GM15510 (cell line): ENCODE data around the gene PRPH.

ENCODE experiments used
- POLR2A ChIP-seq: IDR thresholded peaks from 3 replicates; pipeline ENCODE4 v1.6.1; 2011; ENCODE audit warnings: borderline replicate concordance; ENCODE audit not compliant: insufficient read length; ENCODE audit errors: extremely low read depth

Gene PRPH

DNA sequence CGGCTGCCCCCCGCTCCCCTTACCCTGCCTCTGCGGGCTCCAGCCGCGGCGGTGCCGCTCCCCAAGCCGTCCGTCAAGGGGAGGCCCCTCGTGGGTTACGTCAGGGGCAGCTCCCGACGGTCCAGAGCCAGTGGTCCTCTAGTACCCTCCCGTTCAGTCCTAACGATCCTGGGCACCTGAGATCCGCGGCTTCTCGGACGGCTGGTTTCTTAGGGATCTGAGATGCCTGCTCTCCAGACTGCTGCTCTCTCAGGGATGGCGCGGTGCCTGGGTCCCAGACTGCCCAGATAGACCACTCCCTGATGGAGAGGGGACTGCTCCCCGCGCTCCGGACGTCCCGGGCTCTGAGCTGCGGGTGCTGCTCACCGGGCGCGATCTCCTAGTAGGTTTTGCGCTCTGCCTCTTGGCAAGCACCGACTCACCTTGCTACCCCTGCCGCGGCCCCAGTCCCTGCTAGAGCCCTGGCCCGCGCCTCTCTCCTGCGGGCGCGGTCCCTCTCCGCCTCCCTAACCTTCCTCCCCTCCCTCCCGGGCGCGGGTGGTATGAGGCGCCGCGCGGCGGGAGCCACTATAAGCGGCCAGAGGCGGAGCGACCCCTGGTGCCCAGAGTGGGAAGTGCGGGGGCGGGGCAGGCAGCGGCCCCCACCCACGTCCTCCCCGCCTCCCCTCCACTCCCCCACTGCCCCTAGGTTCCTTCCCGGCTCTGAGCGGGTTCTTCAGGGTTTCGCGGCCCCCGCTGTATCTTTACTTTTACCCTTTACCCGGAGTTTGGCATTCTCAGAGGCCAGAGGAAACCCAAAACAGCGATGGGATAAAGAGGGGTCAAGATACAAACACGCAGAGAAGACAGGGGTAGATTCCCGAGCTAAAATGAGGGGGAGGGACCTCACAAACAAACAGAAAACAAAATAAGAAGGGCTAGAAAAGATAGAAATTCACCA, 42.0 kb downstream of the PRPH start, which contains the start of gene C1QL4:
Gene C1QL4 (minus strand): TSS at position 544 of the 940 bp plus-strand sequence. CDS start 711 bp downstream, outside the sequence.
- TF ChIP-seq POLR2A: no peak

DNA sequence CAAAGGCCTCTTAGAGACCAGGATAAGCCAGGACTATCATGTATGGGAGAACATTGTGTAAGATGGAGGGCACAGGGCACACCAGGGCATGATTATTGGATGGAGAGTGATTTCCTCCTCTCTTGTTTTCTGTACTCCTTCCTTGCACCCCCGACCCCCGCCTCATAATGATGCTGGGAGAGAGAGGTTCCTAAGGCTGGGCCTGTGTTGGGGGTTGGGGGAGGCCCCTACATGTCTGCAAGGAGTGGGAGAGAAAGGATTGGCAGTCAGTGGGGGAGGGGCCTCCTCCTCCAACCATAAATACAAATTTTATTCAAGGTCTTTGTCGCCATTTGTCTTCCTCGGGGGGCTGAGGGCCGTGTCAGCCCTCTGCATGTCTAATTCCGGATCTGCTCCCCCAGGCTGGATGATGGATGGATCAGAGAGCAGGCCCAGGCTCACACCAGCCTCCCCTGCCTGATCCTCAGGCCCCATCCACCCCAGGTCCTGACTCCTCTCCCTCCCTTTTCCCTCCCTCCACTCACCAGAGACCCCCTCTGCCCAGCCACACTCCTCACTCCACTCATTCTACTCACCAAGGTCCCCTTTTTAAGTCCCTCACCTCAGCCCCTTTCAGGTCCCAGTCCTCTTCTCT, 44.0 kb downstream of the PRPH start:
- TF ChIP-seq POLR2A: no peak

DNA sequence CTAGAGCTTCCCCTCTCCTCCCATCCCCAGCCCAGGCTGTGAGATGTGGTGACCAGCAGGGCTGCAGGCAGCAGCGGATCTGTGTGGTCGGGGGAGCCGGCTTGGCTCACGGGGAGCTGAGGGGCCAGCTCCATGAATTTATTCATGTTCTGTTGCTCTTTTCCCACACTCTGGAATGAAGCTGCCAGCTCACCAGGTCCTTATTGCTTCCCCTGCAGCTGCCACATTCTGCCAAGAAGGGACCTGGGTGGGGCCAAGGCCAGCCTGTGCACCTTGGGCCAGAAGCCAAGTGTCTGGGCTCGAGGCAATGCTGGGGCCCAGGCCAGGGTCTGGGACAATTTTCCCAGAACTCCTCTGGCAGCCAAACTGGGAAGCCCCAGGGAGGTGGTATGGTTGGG, 44.5 kb downstream of the PRPH start:
- no peak for TF ChIP-seq POLR2A

DNA sequence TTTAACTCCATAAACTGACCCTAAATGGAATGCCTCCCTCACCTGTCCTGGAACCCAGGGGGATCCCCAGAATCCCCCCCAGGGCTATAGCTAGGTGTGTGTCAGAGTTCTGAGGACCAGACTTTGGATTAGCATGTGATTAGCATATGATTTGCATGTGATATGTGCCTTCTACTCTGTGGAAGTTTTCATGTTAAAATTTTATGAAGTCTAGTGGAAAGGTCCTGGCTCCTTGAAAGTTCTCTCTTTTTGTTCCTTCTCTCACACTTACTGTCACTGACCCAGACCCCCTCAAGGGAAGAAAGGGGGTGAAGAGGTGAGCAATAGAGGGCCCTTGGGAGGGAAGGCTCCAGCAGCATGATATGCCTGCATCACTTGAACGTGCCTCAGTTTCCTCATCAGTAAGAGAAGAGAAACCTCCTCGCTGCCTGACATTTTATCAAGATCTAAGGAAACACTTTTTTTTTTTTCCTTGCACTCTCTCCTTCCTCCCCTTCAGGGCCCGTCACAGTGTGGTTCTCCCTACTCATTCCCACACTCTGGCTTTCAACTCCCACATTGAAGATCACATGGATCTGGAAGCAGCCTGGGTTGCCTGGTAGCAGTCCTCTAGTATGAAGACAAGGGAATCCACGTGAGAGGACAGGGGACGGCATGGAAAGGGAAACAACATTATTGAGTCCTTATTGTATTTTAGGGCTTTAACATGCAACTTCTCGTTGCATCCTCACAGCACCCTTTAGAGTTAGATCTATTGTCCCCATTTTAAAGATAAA, 45.3 kb downstream of the PRPH start:
- TF ChIP-seq POLR2A: no peak

DNA sequence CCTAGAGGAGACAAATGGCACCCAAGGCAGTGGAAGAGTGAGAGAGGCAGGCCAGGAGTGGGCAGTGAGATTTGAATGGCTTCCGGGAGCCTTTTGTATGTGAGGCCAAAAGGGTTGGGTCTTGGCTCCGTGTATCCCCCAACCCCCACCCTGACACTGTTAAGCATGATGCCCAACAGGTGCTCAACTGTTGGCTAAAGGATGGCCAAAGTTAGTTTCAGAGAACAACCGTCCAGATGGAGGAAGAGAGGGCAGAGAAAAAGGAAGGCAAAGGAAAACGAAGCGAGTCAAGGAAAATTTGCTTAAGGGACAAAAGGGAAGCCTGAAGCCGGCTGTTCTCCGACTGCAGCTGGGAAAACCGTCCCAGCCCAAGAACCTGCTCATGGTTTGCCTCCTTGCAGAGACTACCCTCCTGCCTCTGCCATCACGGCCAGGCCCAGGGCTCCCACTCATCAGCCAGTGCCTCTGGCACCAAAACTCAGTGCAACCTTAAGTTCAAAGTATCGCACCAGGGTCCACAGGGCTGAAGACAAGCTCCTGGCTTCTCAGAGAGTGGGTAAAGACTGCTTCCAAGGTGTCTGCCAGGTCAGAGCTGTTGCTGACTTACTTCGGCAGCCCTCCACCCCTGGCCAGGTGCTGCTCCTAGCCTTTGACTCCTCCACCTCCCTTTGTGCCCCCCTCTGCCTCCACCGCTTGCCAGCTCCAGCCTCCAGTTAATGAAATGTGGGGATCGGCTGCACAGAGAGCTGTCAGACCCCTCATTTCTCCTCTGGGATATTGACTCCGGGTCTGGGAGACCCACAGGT, 46.2 kb downstream of the PRPH start:
- no peak for TF ChIP-seq POLR2A

DNA sequence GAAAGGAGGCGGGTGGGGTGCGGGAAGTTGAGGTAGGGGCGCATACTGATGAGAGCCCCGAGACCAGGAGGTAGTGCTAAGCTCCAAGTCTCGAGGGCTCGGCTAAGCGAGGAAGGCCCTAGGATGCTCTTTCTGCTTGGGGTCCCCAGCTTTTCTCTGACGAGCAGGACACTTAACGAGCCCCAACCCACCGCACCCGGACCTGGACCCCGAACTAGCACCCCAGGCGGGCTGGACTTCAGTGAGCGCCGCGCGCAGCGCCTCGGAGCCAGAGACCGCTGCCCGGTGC, 46.8 kb downstream of the PRPH start:
- no peak for TF ChIP-seq POLR2A

DNA sequence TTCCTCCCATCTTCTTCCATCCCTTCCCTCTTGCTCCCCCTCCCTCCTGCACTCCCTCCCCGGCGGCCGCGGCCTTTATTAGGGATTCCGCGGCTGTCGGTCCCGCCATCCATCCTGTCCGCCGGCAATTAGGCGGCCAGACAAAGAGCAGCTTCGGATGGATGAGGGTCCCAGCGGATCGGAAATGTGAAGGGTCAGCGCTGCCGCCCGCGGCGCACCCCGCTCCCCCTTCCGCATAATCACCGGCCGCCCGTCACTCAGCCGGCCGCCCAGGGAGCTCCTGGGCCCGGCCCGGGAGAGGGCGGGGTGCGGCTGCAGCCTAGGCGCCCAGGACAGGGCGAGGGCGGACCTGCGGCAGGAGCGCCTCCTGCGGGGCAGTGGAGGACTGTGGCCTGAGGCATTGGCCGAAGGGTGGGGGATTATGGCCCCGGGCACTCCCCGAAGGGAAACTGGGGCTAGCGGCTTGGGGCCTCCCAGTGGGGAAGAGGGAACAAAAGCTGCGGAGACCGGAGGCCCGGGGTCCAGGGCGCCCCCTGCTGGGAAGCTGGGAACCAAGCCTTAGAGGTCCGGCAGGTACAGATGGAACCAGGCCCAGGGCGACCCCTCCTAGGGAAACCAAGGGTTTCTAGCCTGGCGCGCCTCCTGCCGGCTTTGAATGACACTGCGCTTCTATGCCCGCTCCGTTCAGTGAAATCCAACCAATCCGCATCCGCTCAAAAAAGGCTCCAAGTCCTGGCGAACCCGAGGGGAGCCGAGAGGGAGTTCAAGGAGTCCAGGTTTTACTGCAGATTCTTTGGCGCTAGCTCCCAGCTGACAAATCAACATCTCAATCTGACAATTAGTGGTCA, 47.3 kb downstream of the PRPH start:
- TF ChIP-seq POLR2A: no peak

DNA sequence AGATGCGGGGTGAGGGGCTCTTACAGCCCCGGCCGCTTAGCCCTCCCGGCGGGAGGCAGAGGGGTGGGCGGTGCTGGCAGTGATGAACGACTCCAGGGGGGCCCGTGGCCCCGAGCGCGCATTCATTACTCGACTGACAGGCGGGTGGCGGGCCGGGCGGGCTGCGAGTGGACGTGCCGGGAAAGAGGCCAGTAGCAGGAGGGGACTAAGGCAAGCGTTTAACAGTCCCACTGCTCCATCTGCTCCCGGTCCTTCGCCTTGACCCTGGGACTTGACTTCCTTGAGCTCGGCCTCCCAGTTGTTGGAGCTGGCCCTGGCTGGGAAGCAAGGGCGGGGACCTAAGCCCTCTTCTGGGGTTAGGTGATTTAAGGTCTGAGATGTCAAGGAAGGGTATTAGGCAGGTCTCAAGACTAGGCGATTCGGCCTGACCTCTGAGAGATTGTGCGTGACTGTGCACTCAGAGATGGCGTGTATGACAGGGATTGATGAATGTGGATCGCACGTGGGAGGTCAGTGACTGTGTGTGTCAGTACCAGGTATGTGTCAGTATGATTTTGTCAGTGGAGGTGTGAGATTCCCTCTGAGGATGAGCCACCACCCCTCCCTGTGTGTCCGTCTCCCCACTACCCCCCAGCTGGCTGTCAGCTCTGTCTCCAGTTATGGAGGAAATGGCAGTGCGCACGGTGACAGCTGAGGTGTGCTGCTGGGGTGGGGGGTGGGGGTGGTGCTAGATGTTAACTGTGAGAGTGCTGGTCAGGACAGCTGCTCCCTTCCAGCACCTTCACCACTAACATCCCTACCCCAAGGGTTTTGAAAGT, 48.2 kb downstream of the PRPH start:
- no peak for TF ChIP-seq POLR2A

DNA sequence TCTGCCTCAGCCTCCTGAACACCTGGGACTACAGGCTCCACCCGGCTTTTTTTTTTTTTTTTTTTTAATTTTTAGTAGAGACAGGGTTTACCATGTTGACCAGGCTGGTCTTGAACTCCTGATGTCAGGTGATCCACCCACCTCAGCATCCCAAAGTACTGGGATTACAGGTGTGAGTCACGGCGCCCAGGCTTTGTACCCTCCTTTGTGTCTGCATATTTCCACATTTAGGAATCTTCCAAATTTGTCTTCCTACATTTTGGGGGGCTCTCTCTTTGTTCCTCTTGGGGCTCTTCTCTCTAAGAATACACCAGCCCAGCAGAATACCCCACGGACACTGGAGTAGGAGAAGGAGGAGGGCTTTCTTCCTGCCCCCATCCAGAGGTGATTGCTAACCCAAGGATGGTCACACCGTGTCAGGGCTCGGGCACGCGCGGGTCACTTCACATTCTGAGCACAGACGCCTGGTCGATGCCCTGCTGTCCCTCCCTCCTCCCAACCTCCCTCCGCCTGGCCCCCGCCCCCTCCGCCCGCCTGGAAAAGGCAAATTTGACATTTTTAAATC, 49.6 kb downstream of the PRPH start:
- no peak for TF ChIP-seq POLR2A

DNA sequence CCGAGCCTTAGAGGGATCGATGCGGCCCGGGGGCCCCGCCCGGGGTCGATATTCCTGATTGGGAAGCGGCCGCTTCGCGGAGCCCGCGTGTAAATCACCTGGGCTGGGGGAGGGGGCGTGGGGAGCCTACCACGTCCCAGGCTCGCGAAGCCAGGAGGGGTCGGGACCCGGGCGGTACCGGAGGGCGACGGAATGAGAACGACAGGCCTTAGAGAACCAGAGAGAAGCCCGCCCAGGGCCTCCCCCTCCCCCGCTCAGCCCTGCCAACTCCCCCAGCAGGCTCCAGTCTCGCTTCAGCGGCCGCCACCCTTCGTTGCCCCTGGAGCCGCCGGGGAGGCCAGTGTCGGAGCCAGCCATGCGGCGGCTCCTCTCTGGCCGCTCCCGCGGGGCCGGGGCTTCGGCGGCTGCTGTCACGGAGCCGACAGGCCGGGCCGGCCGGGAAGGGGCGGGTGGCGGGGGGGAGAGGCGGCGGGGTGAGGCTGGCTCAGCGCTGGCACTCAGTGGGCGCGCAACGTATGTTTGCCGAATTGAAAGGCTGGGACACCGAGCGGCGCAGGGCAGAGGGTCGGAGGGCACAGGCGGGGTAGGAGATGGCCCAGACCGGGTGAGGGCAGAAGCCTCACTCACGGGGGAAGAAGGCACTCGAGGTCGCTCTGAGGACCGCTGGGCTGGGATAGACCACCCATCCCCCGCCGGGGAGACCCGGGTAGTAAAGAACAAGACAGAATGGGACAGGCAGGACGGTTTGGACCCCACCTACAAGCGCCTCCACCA, 50.3 kb downstream of the PRPH start:
- TF ChIP-seq POLR2A: no peak

DNA sequence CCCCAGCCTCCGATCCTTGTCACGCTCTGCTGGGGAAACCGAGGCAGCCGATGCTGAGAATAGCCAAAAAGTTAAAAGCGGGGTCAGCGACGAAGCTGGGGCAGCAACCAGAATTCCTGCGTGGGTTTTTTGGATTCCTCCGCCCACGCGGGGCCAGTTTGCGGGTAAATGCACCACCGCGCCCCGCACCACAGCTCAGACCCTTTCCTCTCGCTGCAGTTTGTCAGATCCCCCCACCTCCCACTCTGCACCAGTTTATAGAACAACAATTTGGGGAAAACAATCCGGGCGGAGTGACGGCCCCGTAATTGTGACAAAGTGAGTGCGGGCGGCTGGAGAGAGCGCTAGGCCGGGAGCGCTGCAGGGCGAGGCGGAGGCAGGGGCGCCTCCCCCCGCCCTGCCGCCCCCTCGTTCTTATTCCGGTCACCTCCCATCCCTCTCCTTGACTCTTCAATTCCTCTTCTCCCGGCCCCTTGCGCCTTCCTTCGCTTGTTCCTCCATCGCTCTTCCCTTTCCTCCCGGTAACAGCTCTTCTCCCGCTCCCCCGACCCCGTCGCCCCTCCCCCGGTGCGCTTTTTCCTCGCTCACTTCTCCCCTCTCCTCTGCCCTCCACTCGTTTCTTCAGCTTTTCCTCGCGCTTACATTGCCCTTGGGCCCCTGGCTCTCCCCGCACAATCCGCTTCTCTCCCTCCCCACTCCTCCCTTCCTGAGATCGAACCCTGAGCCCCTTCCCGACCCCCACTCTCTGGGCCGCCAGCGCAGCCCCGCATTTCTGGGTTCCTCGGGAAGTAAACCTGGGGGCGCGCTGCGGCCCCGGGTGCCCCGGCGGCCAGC, 51.1 kb downstream of the PRPH start:
- no peak for TF ChIP-seq POLR2A
